HG03520 (cell line): ENCODE data around the gene BCAN.

ENCODE experiments used
- ATAC-seq: cut with Tn5 transposase; IDR thresholded peaks from one replicate; pipeline ENCODE4 v1.9.1; 2021; ENCODE audit warnings: mild to moderate bottlenecking, moderate library complexity; ENCODE audit not compliant: unreplicated experiment

The BCAN gene

DNA sequence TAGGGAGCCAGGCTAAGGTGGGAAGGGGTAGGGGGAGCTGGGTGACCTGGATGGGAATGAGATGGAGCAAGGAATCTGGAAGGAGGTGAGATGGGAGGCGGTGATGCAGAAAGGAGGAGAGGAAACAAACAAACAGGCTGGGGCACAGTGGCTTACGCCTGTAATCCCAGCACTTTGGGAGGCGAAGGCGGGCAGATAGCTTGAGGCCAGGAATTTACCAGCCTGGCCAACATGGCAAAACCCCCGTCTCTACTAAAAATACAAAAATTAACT lies 52.7 kb downstream of the BCAN start:
- no peak for ATAC-seq

DNA sequence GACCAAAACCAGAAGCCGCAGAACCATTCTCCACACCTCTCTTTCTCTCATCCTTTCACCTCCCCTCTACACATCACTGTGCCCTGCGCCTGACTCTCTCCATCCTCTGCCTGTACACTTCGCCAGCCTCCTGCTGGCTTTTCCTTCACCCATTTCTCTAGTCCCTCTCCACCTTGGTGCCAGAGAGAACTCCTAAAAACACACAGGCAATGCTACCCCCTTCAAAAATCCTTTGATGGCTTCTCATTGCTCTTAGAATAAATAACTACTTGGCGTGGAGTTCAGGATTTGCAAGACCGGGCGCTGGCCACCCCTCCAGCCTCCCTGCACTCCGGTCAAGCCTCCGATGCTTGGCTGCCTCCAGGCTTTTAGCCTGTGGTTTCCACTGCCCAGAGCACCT lies 54.8 kb downstream of the BCAN start:
- ATAC-seq: no peak

DNA sequence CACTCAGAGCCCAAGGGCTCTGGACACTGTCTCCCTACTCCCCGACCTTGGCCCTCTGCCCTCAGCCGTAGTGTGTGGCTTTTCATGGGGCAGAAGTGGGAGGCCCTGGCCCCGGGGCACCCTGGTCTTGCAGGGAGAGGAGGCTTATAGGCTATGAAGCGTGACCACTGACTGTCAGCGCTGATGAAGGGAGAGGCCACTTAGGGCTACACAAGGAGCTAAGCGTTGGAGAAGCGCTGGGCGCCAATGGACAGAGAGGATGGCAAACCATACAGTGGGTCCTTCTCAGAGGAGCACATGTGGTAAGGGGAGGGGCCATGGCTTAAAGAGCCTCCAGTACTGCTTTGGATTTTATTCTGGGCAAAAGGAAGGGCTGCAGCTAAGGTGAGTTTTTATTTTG lies 55.6 kb downstream of the BCAN start:
- no peak for ATAC-seq

DNA sequence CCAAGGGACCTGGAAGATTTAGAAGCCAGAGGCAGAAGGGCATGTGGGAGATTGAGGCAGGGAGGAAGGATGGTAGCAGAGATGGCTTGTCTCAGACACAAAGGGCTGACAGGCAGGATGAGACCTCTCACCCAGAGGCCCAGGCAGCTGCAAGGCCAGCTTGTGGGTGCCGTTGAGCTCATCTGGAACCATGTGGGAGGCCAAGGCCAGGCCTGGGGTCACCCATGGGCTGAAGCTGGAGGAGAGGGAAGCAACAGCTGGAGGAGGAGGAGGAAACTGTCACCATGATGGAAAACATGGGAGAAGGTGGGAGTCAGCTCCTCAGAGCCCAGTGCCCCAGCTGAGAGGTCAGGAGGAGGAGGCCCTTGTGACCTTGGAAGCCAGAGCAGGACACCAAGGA lies 57.1 kb downstream of the BCAN start:
- ATAC-seq: no peak

DNA sequence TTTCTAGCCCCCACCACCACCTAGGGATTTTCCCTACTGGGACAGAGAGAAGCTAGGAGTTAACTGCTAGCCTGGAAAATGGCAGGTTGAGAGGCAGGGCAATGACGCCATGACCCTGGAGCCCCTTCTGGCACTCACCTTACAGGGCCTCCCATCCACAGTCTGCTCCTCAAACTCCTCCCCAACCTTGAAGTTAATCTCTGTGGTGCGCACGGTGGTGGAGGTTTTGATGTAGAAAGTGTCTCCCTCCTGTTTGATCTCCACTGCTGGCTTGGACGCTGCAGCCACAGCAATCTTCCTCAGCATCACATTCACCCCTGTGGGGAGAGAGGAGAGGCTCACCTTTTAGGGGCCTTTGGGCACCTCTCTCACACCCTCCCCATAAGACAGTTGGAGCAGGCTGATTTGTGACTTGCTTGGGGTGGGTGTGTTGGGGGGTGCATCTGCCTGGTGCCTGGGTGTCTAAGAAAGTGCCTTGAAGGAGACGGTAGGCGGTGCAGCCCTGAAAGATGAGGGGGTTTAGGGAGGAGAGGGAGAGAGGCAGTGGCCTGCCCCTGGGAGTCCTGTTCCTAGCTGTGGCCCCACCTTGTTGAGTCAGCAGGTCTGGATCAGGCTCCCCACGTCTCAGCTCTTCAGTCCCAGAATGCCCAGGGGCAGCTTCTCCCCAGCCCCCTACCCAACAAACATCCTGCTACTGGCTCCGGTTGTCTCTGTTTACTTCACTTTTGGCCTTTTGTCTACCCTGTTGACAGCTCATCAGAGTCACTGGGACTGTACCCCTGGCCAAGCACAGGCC lies 59.0 kb downstream of the BCAN start:
- no peak for ATAC-seq

DNA sequence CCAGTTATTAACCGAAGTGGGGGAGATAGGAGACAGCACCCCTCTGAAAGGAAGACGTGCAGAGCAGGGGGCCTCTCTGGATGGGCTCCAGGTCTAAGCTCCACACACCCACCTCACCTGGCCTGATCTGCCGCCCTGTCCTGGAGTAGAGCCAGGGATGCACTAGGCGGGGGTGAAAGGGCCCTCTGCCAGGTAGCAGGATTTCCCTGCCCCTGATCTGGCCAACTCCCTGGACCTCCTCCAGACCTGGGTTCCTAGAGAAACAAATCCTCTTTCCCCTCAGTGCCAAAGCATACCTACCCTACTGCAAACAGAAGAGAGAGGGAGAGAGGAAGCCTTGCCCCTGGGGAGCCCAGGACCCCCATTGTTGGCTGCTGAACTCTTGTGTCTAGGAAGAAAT lies 61.4 kb downstream of the BCAN start:
- no peak for ATAC-seq

DNA sequence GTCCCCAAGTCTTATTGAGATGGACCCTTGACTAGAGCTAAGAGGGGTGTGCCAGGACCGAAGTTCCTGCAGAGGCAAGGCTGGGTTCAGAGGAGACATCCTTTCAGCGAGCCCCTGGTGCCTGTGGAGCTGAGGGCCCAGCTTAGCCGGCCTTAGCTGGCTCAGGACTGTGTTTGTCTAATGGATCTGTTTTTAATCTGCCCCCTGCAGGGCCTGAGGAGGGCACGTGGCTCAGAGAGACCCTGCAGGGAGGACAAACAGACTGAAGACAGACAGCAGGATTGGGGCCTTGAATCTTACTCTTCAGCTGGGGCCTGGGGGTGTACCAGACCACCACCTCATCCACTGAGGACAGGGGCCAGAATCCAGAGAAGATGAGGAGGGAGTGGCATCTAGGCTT lies 61.8 kb downstream of the BCAN start:
- no peak for ATAC-seq

DNA sequence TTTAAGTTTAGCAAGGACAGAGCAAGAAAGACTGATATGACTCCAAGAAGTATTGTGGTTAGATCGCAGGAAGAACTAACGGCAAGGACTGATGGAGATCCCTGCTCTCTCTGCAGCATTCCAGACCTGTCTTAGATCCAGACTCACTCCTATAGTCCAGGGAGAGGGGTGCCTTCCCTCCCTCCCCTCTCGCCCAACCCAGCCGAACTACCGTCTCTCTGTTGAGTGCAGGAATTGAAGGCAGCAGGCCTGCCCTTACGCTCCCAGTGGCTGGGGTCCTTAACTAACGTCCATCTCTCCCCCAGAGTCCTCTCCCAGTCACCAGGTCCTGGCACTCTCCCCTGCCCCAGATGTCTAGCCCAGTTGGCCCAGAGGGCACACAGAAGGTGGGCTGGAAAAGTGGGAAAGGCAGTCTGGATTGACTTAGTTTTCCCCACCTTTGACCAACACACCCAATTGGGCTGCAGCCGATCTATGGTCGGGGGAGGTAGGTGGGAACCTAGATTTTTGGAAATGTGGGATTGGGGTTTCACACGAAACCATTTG lies 62.3 kb downstream of the BCAN start:
- ATAC-seq: no peak

DNA sequence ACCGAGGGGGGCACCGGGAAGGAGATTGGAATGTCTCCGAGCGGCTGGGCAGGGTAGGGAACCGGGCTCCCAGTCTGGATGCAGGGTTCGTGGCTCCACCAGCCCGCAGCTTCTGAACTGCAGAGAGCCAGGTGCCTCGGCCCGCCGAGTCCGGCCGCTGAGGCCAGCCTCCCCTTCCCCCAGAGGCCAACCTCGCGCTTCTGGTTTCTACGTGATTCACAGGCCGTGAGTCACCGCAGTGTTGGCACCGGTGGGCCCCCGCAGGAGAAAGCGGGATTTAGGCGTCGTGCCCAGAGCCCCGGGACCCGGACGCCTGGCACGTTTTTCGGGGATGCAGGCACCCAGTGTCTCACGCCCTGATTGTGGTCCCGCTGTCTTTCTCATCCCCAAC lies 63.0 kb downstream of the BCAN start:
- ATAC-seq: no peak

DNA sequence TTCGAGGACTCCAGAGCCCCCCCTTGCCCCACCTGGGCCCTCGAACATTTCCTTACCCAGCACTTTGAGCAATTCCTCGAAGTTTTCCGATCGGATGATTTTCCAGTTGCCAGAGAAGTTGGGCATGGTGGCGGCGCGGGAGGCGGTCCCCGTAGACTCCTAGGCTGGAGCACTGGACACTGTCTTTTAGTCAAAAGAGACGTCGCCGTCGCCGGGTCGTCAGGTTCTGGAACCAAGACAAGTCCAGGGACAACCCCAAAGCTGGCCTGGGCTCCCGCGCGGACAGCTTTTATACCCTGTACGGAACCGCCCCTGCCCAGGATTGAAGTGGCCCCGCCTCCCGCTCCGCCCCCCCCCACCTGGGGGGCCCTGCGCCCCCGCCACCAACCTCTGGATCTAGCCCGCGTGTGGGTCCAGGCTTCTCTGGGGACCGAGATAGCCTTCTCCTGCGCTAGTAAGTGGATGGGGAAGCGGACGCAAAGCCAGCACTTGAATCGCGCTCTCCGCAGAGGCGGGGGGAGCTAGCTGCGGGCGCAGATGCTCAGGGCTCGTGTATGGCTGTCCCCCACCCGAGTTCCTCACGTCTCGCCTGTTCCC lies 63.5 kb downstream of the BCAN start, which contains the start of gene CRABP2:
Gene CRABP2 (minus strand): TSS at position 263 of the 597 bp plus-strand sequence. CDS start 137 bp downstream, at position 126.
- no peak for ATAC-seq

DNA sequence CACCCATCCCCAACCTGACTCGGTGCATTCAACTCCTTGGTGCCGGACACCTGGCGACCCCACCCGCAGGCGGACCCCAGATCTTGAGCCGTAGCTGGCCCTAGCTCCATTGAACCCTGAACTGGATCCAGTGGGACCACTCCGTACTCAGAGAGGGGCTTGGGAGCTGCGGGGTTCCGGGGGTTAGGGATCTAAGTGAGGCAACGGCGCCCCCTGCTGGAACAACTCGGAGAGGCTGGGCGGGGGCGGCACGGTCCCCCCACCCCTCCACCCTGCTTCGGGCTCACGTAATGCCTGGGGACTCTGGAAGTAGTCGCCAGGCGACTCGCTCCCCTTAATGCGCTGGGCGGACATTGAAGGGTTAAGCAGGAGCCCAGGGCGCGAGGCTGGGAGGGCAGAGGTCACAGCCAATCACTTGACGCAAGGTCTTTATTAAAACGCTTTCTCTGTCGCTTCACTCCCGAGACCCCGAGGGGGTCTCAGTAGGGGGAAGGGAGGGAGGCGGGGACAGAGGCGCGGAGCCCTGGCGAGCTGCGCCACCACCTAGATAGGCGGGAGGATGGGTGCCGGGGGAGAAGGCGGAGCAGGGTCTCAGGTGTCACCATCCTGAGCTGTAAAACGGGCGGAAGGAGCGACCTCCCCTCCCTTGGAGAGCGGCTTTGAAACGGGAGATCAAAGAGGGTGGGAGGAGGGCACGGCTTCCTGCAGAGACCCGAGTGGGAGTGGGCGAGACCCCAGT lies 64.2 kb downstream of the BCAN start:
- ATAC-seq: no peak

DNA sequence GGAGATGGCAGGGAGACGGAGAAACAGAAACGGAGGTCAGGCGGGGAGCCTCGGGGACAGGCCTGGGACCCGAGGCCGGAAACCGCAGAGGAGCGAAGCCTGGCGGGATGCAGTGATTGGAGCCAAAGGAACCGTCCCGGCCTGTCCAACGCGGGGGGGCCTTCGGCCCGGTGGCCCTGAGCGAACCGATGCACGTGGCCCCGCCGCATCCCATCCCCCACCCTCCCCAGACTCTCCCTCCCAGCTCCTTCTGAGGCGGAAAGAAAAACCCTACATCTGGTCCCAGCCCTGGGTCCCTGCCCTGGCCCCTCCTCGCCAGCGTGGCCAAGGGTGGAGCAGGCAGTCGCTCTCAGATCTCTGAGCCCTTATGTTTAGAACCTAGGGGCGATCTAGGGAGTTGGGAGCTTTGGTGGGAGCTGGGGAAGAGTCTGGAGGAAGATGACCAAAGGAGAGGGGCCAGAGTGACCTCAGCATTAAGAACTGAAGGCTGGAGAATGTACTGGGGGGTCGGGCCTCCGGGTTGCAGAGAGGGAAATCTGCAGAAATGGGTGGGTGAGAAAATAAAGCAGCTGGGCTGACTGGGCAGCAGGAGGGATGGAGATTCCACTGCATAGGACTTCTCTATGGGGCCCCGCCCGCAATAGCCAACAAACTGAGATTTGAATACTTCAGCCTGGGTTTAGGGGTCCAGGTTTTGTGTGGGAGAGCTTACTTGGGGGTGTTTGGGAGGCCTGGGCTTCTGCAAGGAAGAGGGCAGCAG lies 64.9 kb downstream of the BCAN start:
- no peak for ATAC-seq

DNA sequence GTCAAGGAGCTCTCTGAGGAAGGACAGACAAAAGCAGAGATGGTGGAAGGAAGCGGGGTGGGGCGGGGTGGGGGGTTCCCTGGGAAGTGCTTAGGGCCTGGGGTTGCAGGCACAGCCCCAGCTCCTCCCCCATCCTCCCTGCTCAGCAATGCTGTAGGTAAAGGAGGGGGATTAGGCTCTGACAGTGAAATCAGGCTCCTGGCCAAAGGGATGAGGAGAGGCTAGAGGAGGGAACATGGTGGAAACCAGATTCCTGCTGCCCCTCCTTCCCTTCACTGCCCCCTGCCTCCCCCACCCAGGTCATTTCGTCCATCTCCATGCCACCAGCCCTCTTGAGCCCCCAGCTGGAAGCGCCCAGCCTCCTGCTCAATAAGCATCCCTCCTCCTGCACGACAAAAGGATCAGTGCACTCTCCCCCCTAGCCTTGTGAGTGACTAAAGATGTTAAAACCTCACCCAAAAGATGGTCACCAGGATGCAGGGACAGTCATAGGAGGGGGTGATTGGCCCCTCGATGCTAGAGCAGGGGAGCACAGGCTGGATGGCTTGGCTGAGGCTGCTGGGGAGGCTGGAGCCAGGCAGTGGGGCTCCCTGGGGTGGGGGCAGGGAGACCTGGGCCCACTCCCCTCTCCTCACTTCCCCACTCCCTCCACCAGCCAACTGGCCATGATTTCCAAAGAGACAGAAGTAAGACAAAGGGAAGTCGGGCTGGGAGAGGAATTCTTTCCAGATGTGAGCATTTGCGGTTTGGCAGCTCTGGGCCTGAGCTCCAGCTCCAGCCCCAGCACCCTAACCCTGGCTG lies 65.7 kb downstream of the BCAN start:
- no peak for ATAC-seq

DNA sequence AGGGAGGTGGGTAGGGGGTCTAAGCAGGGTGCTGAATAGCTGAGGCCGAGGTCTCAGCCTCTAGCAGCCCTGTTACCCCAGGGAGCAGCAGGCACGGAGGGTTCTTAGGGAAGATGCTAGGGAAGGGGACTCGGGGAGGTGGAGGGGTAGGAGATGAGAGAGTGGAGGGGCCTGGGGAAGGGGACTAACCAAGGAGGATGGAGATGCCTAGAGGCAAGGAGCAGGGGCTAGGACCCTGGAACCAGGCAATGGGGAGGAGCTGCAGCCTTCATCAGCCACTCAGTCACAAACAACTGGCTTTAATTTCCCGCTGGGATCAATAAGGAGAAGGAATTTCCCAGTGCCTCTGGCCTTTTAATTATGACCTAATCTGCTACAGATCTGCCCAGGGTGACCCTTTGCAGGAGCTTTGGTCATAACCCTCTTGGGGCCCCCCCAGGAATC lies 66.3 kb downstream of the BCAN start:
- no peak for ATAC-seq

DNA sequence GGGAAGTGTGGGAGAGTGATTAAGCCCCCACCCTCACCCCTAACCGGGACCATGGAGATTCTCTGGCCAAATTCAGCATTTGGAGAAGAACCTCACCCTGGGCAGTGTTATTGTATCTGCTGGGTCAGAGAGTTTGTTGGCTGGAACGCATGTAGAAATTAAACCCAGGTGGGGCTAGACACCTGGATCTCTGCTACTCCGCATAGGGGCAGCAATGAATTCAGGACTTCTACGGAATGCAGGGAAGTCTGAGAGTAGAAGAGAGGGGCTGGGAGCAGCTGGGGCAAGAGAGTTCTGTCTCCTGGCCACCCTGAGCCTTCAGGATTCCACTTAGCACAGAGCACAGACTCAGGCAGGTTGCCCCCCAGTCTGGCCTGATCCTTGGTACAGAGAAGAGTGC lies 67.1 kb downstream of the BCAN start:
- ATAC-seq: no peak
